NCI-H82 treated with DMSO at 0.1 percent for 48 hours (cell line): Measurements from ENCODE around the gene MAST4.
"Not testable (repeated sequence)": the region's sequence is repeated elsewhere in the genome, so short reads cannot be mapped to it uniquely, and the experiment has no call there.

ENCODE experiments used
- DNase-seq: peaks from one replicate; lab custom pipeline; 2025; ENCODE audit not compliant: unreplicated experiment; lab: John Stamatoyannopoulos, UW

Gene MAST4

GRCh38 chr5:67168069-67168468, 571.9 kb downstream of the MAST4 start:
- no peak for DNase-seq

- no peak for DNase-seq
These were observed 574.6 kb downstream of the MAST4 start for GRCh38 chr5:67170767-67171166.

GRCh38 chr5:67173351-67173750, 577.2 kb downstream of the MAST4 start:
- DNase-seq: not testable (repeated sequence)

- DNase-seq: no peak
These were observed 577.8 kb downstream of the MAST4 start for GRCh38 chr5:67173959-67174358.

- DNase-seq: no peak
These were observed 580.7 kb downstream of the MAST4 start for GRCh38 chr5:67176936-67177335.

GRCh38 chr5:67178085-67178484, 581.9 kb downstream of the MAST4 start:
- DNase-seq: no peak

- DNase-seq: no peak
These were observed 582.8 kb downstream of the MAST4 start for GRCh38 chr5:67178966-67179365.

GRCh38 chr5:67179697-67180361, 583.6 kb downstream of the MAST4 start:
- no peak for DNase-seq

- no peak for DNase-seq
These were observed 585.5 kb downstream of the MAST4 start for GRCh38 chr5:67181648-67182221.

- DNase-seq: no peak
These were observed 586.2 kb downstream of the MAST4 start for GRCh38 chr5:67182301-67182790.

GRCh38 chr5:67183859-67184258, 587.7 kb downstream of the MAST4 start:
- DNase-seq: no peak

- no peak for DNase-seq
These were observed 591.0 kb downstream of the MAST4 start for GRCh38 chr5:67187006-67187715.

GRCh38 chr5:67188274-67189078, 592.3 kb downstream of the MAST4 start:
- no peak for DNase-seq

- DNase-seq: no peak
These were observed 592.8 kb downstream of the MAST4 start for GRCh38 chr5:67189079-67189354.

GRCh38 chr5:67189931-67190330, 593.7 kb downstream of the MAST4 start:
- DNase-seq: no peak

GRCh38 chr5:67190410-67190809, 594.2 kb downstream of the MAST4 start:
- DNase-seq: no peak

- DNase-seq: no peak
These were observed 594.7 kb downstream of the MAST4 start for GRCh38 chr5:67190861-67191260.

GRCh38 chr5:67192719-67193438, 596.7 kb downstream of the MAST4 start:
- DNase-seq: no peak

- no peak for DNase-seq
These were observed 597.2 kb downstream of the MAST4 start for GRCh38 chr5:67193439-67193807.

- no peak for DNase-seq
These were observed 598.0 kb downstream of the MAST4 start for GRCh38 chr5:67194166-67194565.
